ENCODE measurements around the gene MYADML2.
A peak's percentile ranks its signal among the peaks of the same experiment; 100 is the strongest.

MYADML2 gene

GRCh38 chr17:81973432-81973831 is 26.4 kb upstream of the MYADML2 start:
- TF ChIP-seq, protein P1, sequence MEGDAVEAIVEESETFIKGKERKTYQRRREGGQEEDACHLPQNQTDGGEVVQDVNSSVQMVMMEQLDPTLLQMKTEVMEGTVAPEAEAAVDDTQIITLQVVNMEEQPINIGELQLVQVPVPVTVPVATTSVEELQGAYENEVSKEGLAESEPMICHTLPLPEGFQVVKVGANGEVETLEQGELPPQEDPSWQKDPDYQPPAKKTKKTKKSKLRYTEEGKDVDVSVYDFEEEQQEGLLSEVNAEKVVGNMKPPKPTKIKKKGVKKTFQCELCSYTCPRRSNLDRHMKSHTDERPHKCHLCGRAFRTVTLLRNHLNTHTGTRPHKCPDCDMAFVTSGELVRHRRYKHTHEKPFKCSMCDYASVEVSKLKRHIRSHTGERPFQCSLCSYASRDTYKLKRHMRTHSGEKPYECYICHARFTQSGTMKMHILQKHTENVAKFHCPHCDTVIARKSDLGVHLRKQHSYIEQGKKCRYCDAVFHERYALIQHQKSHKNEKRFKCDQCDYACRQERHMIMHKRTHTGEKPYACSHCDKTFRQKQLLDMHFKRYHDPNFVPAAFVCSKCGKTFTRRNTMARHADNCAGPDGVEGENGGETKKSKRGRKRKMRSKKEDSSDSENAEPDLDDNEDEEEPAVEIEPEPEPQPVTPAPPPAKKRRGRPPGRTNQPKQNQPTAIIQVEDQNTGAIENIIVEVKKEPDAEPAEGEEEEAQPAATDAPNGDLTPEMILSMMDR (IDR thresholded peaks at IDR 0.05; ENCODE audit: low read depth, low read length): no peak
- no peak for TF ChIP-seq EZH2phosphoT487 (IDR thresholded peaks at IDR 0.05; ENCODE audit: low read depth)
- no peak overlapping the region for H2AFZ ChIP-seq (ENCODE audit: low read depth, low read length)

GRCh38 chr17:81968850-81969812 is 22.1 kb upstream of the MYADML2 start:
- H3K79me2 ChIP-seq (ENCODE audit: low read length): no peaks in the 10 kb centered on the region

More at GRCh38 chr17:81973432-81973831, 26.4 kb upstream of the MYADML2 start:
- no peaks in the 10 kb centered on the region for H3K27me3 ChIP-seq (ENCODE audit: low read depth, low read length)
- H3K36me3 ChIP-seq (replicated peaks; ENCODE audit: low read depth, low read length): no peaks in the 10 kb centered on the region
- no peak overlapping the region for H3K27ac ChIP-seq (ENCODE audit: low read length)
- H3K9ac ChIP-seq (ENCODE audit: low read length): no peak overlapping the region
- H3K79me2 ChIP-seq (ENCODE audit: low read length): peaks cover under 1% of the 10 kb centered on the region; the same call in 1 of the 2 replicates
- H3K9me3 ChIP-seq (ENCODE audit: insufficient read depth, low read length): no peaks in the 10 kb centered on the region
- H3K4me3 ChIP-seq (ENCODE audit: low read length): no peak overlapping the region
- H4K20me1 ChIP-seq (ENCODE audit: insufficient read depth, low read length): no peaks in the 10 kb centered on the region
- no peak overlapping the region for H3K4me2 ChIP-seq (ENCODE audit: low read length)
- H3K4me1 ChIP-seq (ENCODE audit: low read length): peaks cover 16% of the 10 kb centered on the region

DNA sequence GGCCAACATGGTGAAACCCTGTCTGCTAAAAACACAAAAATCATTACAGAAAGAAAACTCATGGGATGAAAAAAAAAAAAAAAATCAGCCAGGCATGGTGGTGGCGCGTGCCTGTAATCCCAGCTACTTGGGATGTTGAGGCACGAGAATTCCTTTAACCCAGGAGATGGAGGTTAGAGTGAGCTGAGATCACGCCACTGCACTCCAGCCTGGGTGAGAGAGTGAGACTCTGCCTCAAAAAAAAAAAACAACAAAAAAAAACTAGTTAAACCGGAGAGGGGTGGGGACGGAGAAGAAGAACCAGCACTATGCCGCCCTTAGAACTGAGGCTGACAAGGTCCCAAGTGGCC is 21.3 kb upstream of the MYADML2 start:
- Histone ChIP-seq H3K4me2 (ENCODE audit: low read length) (peak overlapping the region; percentile 94), H3K9me3 (ENCODE audit: insufficient read depth, low read length) (no peaks in the 10 kb centered on the region), H3K4me1 (ENCODE audit: low read length) (peaks cover 26% of the 10 kb centered on the region), H2AFZ (ENCODE audit: low read depth, low read length) (peak overlapping the region; percentile 86), H3K9ac (ENCODE audit: low read length) (peak overlapping the region; percentile 64), H3K4me3 (ENCODE audit: low read length) (peak overlapping the region; percentile 80), H4K20me1 (ENCODE audit: insufficient read depth, low read length) (no peaks in the 10 kb centered on the region), H3K27ac (ENCODE audit: low read length) (peak overlapping the region; percentile 14; the same call in 1 of the 2 replicates), H3K36me3 (replicated peaks; ENCODE audit: low read depth, low read length) (no peaks in the 10 kb centered on the region), H3K27me3 (ENCODE audit: low read depth, low read length) (peaks cover 15% of the 10 kb centered on the region; the same call in 1 of the 2 replicates), H3K79me2 (ENCODE audit: low read length) (no peaks in the 10 kb centered on the region)
- TF ChIP-seq, protein P1 (IDR thresholded peaks at IDR 0.05; ENCODE audit: low read depth, low read length): no peak

More at GRCh38 chr17:81968850-81969812, 22.1 kb upstream of the MYADML2 start:
- H3K27ac ChIP-seq (ENCODE audit: low read length): no peak overlapping the region
- H3K4me2 ChIP-seq (ENCODE audit: low read length): peak overlapping the region; percentile 94
- H4K20me1 ChIP-seq (ENCODE audit: insufficient read depth, low read length): no peaks in the 10 kb centered on the region
- H3K4me3 ChIP-seq (ENCODE audit: low read length): peak overlapping the region; percentile 80
- H3K4me1 ChIP-seq (ENCODE audit: low read length): peaks cover 26% of the 10 kb centered on the region
- H2AFZ ChIP-seq (ENCODE audit: low read depth, low read length): 0 out of 2 replicates have a peak overlapping the region, but pooled peaks have one; percentile 86
- H3K9ac ChIP-seq (ENCODE audit: low read length): no peak overlapping the region
- TF ChIP-seq, protein P1 (IDR thresholded peaks at IDR 0.05; ENCODE audit: low read depth, low read length): no peak
- TF ChIP-seq EZH2phosphoT487 (IDR thresholded peaks at IDR 0.05; ENCODE audit: low read depth): no peak
- no peaks in the 10 kb centered on the region for H3K36me3 ChIP-seq (replicated peaks; ENCODE audit: low read depth, low read length)
- H3K9me3 ChIP-seq (ENCODE audit: insufficient read depth, low read length): no peaks in the 10 kb centered on the region
- H3K27me3 ChIP-seq (ENCODE audit: low read depth, low read length): peaks cover 12% of the 10 kb centered on the region; the same call in 1 of the 2 replicates
